ENCODE measurements around the gene NUP210L. TPM values are rescaled to one million over a fixed set of nuclear protein-coding genes. Genes with fewer than 3 reads are reported as not detected.
"Not testable (repeated sequence)": the region's sequence is repeated elsewhere in the genome, so short reads cannot be mapped to it uniquely, and the experiment has no call there.

NUP210L gene
- total and polyA plus RNA-seq, 11 donors: 0.04 to 0.31 (median 0.05) TPM; not detected in 8

DNA sequence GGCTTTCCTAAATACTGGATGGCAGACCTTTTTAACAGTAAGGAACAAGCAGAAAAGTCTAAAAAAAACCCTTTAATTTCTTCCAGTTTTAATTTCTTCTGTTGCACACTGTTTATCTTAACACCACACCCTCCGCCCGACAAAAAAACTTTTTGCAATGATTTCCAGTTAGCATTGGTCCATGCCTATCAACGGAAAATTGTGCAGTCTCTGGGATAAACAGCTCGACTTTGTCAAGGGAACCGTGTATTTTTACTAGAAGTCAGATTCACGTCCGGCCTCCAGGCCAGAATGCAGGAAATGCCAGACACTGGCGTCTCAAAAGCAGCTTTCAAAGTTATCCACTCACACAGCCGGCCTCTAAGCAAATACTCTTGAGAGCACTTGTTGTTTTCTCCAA lies 378 bp upstream of the NUP210L start:
- H3K9me3 ChIP-seq: peaks cover 0 to 3% (median 0%) of the 10 kb centered on the region in 12 donors
- peaks cover 0 to 68% (median 15%) of the 10 kb centered on the region in 12 donors for H3K4me1 ChIP-seq
- H3K27ac ChIP-seq: peak overlapping the region in 10 of 12 donors; percentile 1 to 80 (median 64)
- ATAC-seq (peak; percentile 10 to 65 (median 56)), DNase-seq (peak in 3 of 5 donors; percentile 22 to 44 (median 32))
- no peak for TF ChIP-seq CTCF (IDR thresholded peaks at IDR 0.05)
- TF ChIP-seq POLR2A (IDR thresholded peaks at IDR 0.05): no peak
- WGBS, 4 donors: 34 to 43% (median 34%) methylated on average over 9 of the region's 9 CpGs
- H3K36me3 ChIP-seq: peaks cover 0 to 57% (median 37%) of the 10 kb centered on the region in 9 donors
- peak overlapping the region in 3 of 12 donors; percentile 7 to 52 (median 19) for H3K4me3 ChIP-seq
- H3K27me3 ChIP-seq: no peaks in the 10 kb centered on the region
- intact Hi-C loops (cut with DNase I): no loop called here

DNA sequence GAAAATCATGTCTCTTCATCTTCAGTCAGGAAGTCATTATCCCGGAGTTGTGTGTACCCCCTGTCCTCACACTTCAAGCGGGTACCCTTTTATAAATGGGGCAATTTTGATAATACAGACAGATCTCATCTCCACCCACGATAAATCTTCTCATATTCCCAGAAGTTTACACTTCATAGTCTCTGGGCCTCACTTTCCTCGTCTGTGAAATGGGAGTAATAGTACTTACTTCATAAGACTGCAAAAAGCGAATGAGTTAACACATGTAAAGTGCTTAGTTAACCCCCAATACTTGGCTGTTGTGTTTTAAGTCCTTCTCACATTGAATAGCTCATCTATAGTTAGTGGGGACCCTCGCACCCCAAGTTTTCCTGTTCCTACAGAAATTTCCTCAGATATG lies 820 bp downstream of the NUP210L start:
- no peaks in the 10 kb centered on the region for H3K27me3 ChIP-seq
- WGBS, 4 donors: 94 to 97% (median 96%) methylated on average over 6 of the region's 6 CpGs
- peak overlapping the region in 1 of 12 donors; percentile 52 for H3K4me3 ChIP-seq
- ATAC-seq (no peak), DNase-seq (no peak)
- intact Hi-C loops (cut with DNase I): no loop called here
- H3K27ac ChIP-seq: peak overlapping the region in 3 of 12 donors; percentile 66 to 80 (median 74)
- no peaks in the 10 kb centered on the region for H3K9me3 ChIP-seq
- no peak for TF ChIP-seq POLR2A (IDR thresholded peaks at IDR 0.05)
- TF ChIP-seq CTCF (IDR thresholded peaks at IDR 0.05): no peak
- H3K36me3 ChIP-seq: peaks cover 0 to 45% (median 25%) of the 10 kb centered on the region in 9 donors
- H3K4me1 ChIP-seq: peaks cover 0 to 59% (median 15%) of the 10 kb centered on the region in 12 donors

GRCh38 chr1:154151311-154151710 lies 3.6 kb downstream of the NUP210L start:
- H3K36me3 ChIP-seq: peaks cover 0 to 19% (median 8%) of the 10 kb centered on the region in 9 donors
- ATAC-seq: no peak
- no peaks in the 10 kb centered on the region for H3K27me3 ChIP-seq
- H3K4me1 ChIP-seq: peaks cover 0 to 47% (median 10%) of the 10 kb centered on the region in 12 donors
- no peak overlapping the region for H3K4me3 ChIP-seq
- TF ChIP-seq CTCF (IDR thresholded peaks at IDR 0.05) (no peak), POLR2A (IDR thresholded peaks at IDR 0.05) (no peak)
- no peaks in the 10 kb centered on the region for H3K9me3 ChIP-seq
- no peak overlapping the region for H3K27ac ChIP-seq
- intact Hi-C loops (cut with DNase I): no loop called here
- DNase-seq: no peak

DNA sequence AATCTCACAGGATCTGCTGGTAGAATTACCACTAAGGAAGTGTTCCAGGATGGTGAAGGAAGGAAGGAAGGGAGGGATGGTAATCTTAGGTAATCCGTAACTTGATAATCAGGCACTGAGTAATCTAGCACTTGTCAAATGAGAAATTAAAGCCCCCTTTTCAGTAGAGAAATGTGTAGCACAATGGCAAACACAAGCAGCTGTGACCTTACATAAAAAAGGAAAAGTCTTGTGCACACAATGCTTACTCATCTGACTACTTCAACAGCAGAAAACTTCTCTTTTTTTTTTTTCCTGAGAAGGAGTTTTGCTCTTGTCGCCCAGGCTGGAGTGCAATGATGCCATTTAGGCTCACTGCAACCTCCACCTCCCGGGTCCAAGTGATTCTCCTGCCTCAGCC lies 6.1 kb downstream of the NUP210L start:
- H3K36me3 ChIP-seq: no peaks in the 10 kb centered on the region
- H3K4me3 ChIP-seq: no peak overlapping the region
- ATAC-seq: no peak
- no peaks in the 10 kb centered on the region for H3K9me3 ChIP-seq
- 61 to 69% (median 66%) methylated on average over 3 of the region's 3 CpGs for WGBS, 4 donors
- intact Hi-C loops (cut with DNase I): no loop called here
- H3K4me1 ChIP-seq: peaks cover 0 to 24% (median 0%) of the 10 kb centered on the region in 12 donors
- peak overlapping the region in 1 of 12 donors; percentile 40 for H3K27ac ChIP-seq
- TF ChIP-seq POLR2A (IDR thresholded peaks at IDR 0.05): no peak
- no peak for TF ChIP-seq CTCF (IDR thresholded peaks at IDR 0.05)
- DNase-seq: no peak
- no peaks in the 10 kb centered on the region for H3K27me3 ChIP-seq

- ATAC-seq; DNase-seq; H3K27me3 ChIP-seq; H3K4me3 ChIP-seq; H3K36me3 ChIP-seq; H3K27ac ChIP-seq; intact Hi-C loops (cut with DNase I); H3K9me3 ChIP-seq: not testable (repeated sequence)
- H3K4me1 ChIP-seq: peaks cover 0 to 20% (median 0%) of the 10 kb centered on the region in 12 donors
- WGBS, 4 donors: 90 to 92% (median 90%) methylated on average over 5 of the region's 5 CpGs
Observed at GRCh38 chr1:154147505-154147904, 7.4 kb downstream of the NUP210L start.

Measured in heart left ventricle (tissue), 16 donors.